T-helper 1 cell (primary cell): ENCODE results near the gene HSPB7.
A peak's percentile ranks its signal among the peaks of the same experiment; 100 is the strongest.
"Not testable (repeated sequence)": the region's sequence is repeated elsewhere in the genome, so short reads cannot be mapped to it uniquely, and the experiment has no call there.

Experiments
- DNase-seq, 5 donors: peaks; one replicate each; pipeline ENCODE4 v3.0.0-alpha.2; 2012 to 2020

The HSPB7 gene

GRCh38 chr1:16006552-16007485 is 11.0 kb downstream of the HSPB7 start:
- DNase-seq, result peak in 1 of 5 donors; percentile 33

GRCh38 chr1:16006010-16006409 is 11.8 kb downstream of the HSPB7 start:
- DNase-seq, result no peak

GRCh38 chr1:16005597-16005996 is 12.2 kb downstream of the HSPB7 start:
- DNase-seq, result no peak

- not testable (repeated sequence) for DNase-seq
These were observed 16.6 kb downstream of the HSPB7 start for GRCh38 chr1:16001274-16001673.

GRCh38 chr1:15998929-15999328 is 18.9 kb downstream of the HSPB7 start:
- no peak for DNase-seq

- no peak for DNase-seq
These were observed 20.1 kb downstream of the HSPB7 start for GRCh38 chr1:15997637-15998280.

GRCh38 chr1:15997076-15997585 is 20.7 kb downstream of the HSPB7 start:
- DNase-seq, result no peak

- peak in 1 of 5 donors; percentile 48 for DNase-seq
These were observed 23.1 kb downstream of the HSPB7 start for GRCh38 chr1:15994590-15995351.

- DNase-seq, result no peak
These were observed 23.8 kb downstream of the HSPB7 start for GRCh38 chr1:15994081-15994480.

- no peak for DNase-seq
These were observed 24.2 kb downstream of the HSPB7 start for GRCh38 chr1:15993666-15994065.

- no peak for DNase-seq
These were observed 25.0 kb downstream of the HSPB7 start for GRCh38 chr1:15992582-15993500.

- DNase-seq, result no peak
These were observed 25.7 kb downstream of the HSPB7 start for GRCh38 chr1:15992187-15992553.

GRCh38 chr1:15991427-15992186 is 26.2 kb downstream of the HSPB7 start:
- DNase-seq, result no peak

GRCh38 chr1:15989776-15990175 is 28.1 kb downstream of the HSPB7 start:
- DNase-seq, result no peak

GRCh38 chr1:15988856-15989736 is 28.7 kb downstream of the HSPB7 start:
- no peak for DNase-seq

GRCh38 chr1:15985611-15986297 is 32.1 kb downstream of the HSPB7 start:
- DNase-seq, result no peak

GRCh38 chr1:15983275-15983674 is 34.6 kb downstream of the HSPB7 start:
- DNase-seq, result no peak

GRCh38 chr1:15981679-15982078 is 36.2 kb downstream of the HSPB7 start:
- DNase-seq, result no peak

- DNase-seq, result not testable (repeated sequence)
These were observed 39.9 kb downstream of the HSPB7 start for GRCh38 chr1:15977947-15978346.
